Keratinocyte (primary cell): ENCODE measurements around the gene MTA1. TPM values are rescaled to one million over a fixed set of nuclear protein-coding genes. Genes with fewer than 3 reads are reported as not detected.

Experiments used
- DNase-seq: peaks from one replicate; pipeline ENCODE4 v3.0.0-alpha.2; 2011; ENCODE audit warnings: low read depth, missing footprints, low spot score
- FAIRE-seq: peaks from 2 replicates; lab custom pipeline; 2011; peaks lifted over from hg19 to GRCh38; lab: Jason Lieb, UNC
- H2AFZ ChIP-seq: 2 replicates; pipeline ENCODE4 v1.6.0; 2012; ENCODE audit warnings: low read length, control low read depth, inconsistent platforms; ENCODE audit not compliant: control insufficient read depth
- H3K27ac ChIP-seq: 2 replicates; pipeline ENCODE4 v1.5.1; 2011; ENCODE audit warnings: low read length; ENCODE audit not compliant: control insufficient read depth, insufficient read depth
- H3K27me3 ChIP-seq: 3 replicates; pipeline ENCODE4 v1.6.0; 2011; ENCODE audit warnings: low read length; ENCODE audit not compliant: control insufficient read depth, insufficient read depth; ENCODE audit errors: extremely low read depth
- H3K36me3 ChIP-seq, 2 experiments: 2 replicates in 1 of 2; 3 replicates in 1 of 2; pipeline ENCODE4 v1.5.1; 2011; ENCODE audit warnings: low read length in 2 of 2, mild to moderate bottlenecking in 1 of 2; ENCODE audit not compliant: control insufficient read depth in 2 of 2, insufficient read depth in 2 of 2; ENCODE audit errors: extremely low read depth in 1 of 2
- H3K4me1 ChIP-seq: 3 replicates; pipeline ENCODE4 v1.5.1; 2011; ENCODE audit warnings: low read length; ENCODE audit not compliant: control insufficient read depth, insufficient read depth; ENCODE audit errors: extremely low read depth
- H3K4me2 ChIP-seq: 3 replicates; pipeline ENCODE4 v1.6.0; 2011; ENCODE audit warnings: low read depth, low read length; ENCODE audit not compliant: control insufficient read depth, insufficient read depth; ENCODE audit errors: extremely low read depth
- H3K4me3 ChIP-seq, 3 experiments: fragments of 200-600 bp in 1 of 3; sonication (generic) in 1 of 3; 2 replicates in 2 of 3; 3 replicates in 1 of 3; pipeline ENCODE4 v1.5.1; 2011 to 2016; ENCODE audit warnings: low read length in 3 of 3, mild to moderate bottlenecking in 3 of 3, control low read depth in 2 of 3, inconsistent platforms in 1 of 3, low read depth in 1 of 3, mixed read lengths in 1 of 3, mixed run types in 1 of 3, moderate library complexity in 1 of 3; ENCODE audit not compliant: control insufficient read depth in 2 of 3, insufficient read depth in 2 of 3; ENCODE audit errors: extremely low read depth in 1 of 3
- H3K79me2 ChIP-seq: 2 replicates; pipeline ENCODE4 v1.6.0; 2012; ENCODE audit warnings: low read length; ENCODE audit not compliant: control insufficient read depth, insufficient read depth
- H3K9ac ChIP-seq: 3 replicates; pipeline ENCODE4 v1.6.0; 2011; ENCODE audit warnings: low read length; ENCODE audit not compliant: control insufficient read depth, insufficient read depth; ENCODE audit errors: extremely low read depth
- H3K9me1 ChIP-seq: 3 replicates; pipeline ENCODE4 v1.6.0; 2011; ENCODE audit warnings: low read length; ENCODE audit not compliant: control insufficient read depth, insufficient read depth; ENCODE audit errors: extremely low read depth
- H3K9me3 ChIP-seq: 2 replicates; pipeline ENCODE4 v1.5.1; 2012; ENCODE audit warnings: low read depth, low read length; ENCODE audit not compliant: control insufficient read depth
- H4K20me1 ChIP-seq: 3 replicates; pipeline ENCODE4 v1.6.0; 2011; ENCODE audit warnings: low read length; ENCODE audit not compliant: control insufficient read depth, insufficient read depth; ENCODE audit errors: extremely low read depth
- CTCF ChIP-seq, 3 experiments: IDR thresholded peaks in 1 of 3; conservative IDR thresholded peaks in 1 of 3; optimal IDR thresholded peaks in 1 of 3; 2 replicates in 2 of 3; 3 replicates in 1 of 3; pipeline versions ENCODE3 to v1.5.1; 2011; ENCODE audit warnings: low read length in 3 of 3, mild to moderate bottlenecking in 3 of 3, moderate library complexity in 2 of 3, control low read depth in 1 of 3, inconsistent platforms in 1 of 3; ENCODE audit not compliant: insufficient read depth in 2 of 3; ENCODE audit errors: extremely low read depth in 1 of 3
- EZH2 ChIP-seq: IDR thresholded peaks from one replicate; pipeline ENCODE4 v1.6.1; 2012; ENCODE audit warnings: inconsistent platforms, mild to moderate bottlenecking, low read length, moderate library complexity
- dilution Hi-C: fragments of 300-500 bp; cut with MboI; formaldehyde crosslinking; loops from one replicate; pipeline ENCODE4 v1.7.0; 2020; ENCODE audit warnings: low sequenced_read_pairs; ENCODE audit not compliant: extremely low pct_ligation_motif_present
- polyA plus RNA-seq, 5 experiments: library from polyadenylated mRNA; depleted of rRNA in 3 of 5; stranded (reverse) in 3 of 5; stranded (forward) in 1 of 5; unstranded in 1 of 5; fragments of >200 nt; gene quantifications; 1 replicate in 1 of 5; 2 replicates in 3 of 5; 3 replicates in 1 of 5; pipeline versions ENCODE4 v1.2.1 to v1.2.3, GENCODE V29; 2011 to 2012; ENCODE audit warnings: missing spikeins in 2 of 5, low read depth in 1 of 5, low replicate concordance in 1 of 5

Gene MTA1
- polyA plus RNA-seq, 1 donor (not counting 4 experiments of a cell fraction or from before 2014, with no cell fraction given) = 33.6 TPM

- no peak overlapping the region for H3K4me2 ChIP-seq
- no peak overlapping the region for H2AFZ ChIP-seq
- no peak overlapping the region for H3K9ac ChIP-seq
- peaks cover 0 to 2% of the 10 kb centered on the region in 2 experiments for H3K36me3 ChIP-seq
- no peaks in the 10 kb centered on the region for H4K20me1 ChIP-seq
- DNase-seq = no peak
- no peak overlapping the region for H3K27ac ChIP-seq
- FAIRE-seq = no peak
- H3K79me2 ChIP-seq = no peaks in the 10 kb centered on the region
- no peaks in the 10 kb centered on the region for H3K4me1 ChIP-seq
- dilution Hi-C loops = no loop called here
- no peak overlapping the region for H3K4me3 ChIP-seq
- TF ChIP-seq EZH2 (no peak), CTCF (optimal IDR thresholded peaks at IDR 0.05 in 1 of 3, IDR thresholded peaks at IDR 0.05 in 1 of 3, conservative IDR thresholded peaks at IDR 0.05 in 1 of 3; ENCODE audit: extremely low read depth in 1 of 3, insufficient read depth in 2 of 3, low read length in 3 of 3) (no peak)
- no peaks in the 10 kb centered on the region for H3K9me3 ChIP-seq
- H3K9me1 ChIP-seq = no peaks in the 10 kb centered on the region
- H3K27me3 ChIP-seq = no peaks in the 10 kb centered on the region
Measured at GRCh38 chr14:105392131-105393090, 27.2 kb upstream of the MTA1 start.

GRCh38 chr14:105393151-105393550, 26.5 kb upstream of the MTA1 start:
- H2AFZ ChIP-seq = no peak overlapping the region
- no peak overlapping the region for H3K4me3 ChIP-seq
- H3K4me1 ChIP-seq = no peaks in the 10 kb centered on the region
- H3K9me3 ChIP-seq = no peaks in the 10 kb centered on the region
- dilution Hi-C loops = no loop called here
- no peak for DNase-seq
- no peak for TF ChIP-seq CTCF (optimal IDR thresholded peaks at IDR 0.05 in 1 of 3, IDR thresholded peaks at IDR 0.05 in 1 of 3, conservative IDR thresholded peaks at IDR 0.05 in 1 of 3; ENCODE audit: extremely low read depth in 1 of 3, insufficient read depth in 2 of 3, low read length in 3 of 3)
- TF ChIP-seq EZH2 = no peak
- H3K9me1 ChIP-seq = no peaks in the 10 kb centered on the region
- no peak for FAIRE-seq
- H3K36me3 ChIP-seq = peaks cover 0 to 2% of the 10 kb centered on the region in 2 experiments
- H3K27ac ChIP-seq = no peak overlapping the region
- no peaks in the 10 kb centered on the region for H3K27me3 ChIP-seq
- H3K9ac ChIP-seq = no peak overlapping the region
- H4K20me1 ChIP-seq = no peaks in the 10 kb centered on the region
- no peak overlapping the region for H3K4me2 ChIP-seq
- no peaks in the 10 kb centered on the region for H3K79me2 ChIP-seq
